ENCODE results near the gene APBB2. TPM values are rescaled to one million over a fixed set of nuclear protein-coding genes. Genes with fewer than 3 reads are reported as not detected.
"Not testable (repeated sequence)": the region's sequence is repeated elsewhere in the genome, so short reads cannot be mapped to it uniquely, and the experiment has no call there.

APBB2 gene
- polyA plus RNA-seq, 3 donors from 2014 or later = not detected

- H3K36me3 Mint-ChIP-seq = no peaks in the 10 kb centered on the region
- H3K9me3 Mint-ChIP-seq = peaks cover 0 to 6% (median 0%) of the 10 kb centered on the region in 6 donors
- no peaks in the 10 kb centered on the region for H3K4me1 Mint-ChIP-seq
- H3K4me3 Mint-ChIP-seq = no peak overlapping the region
- no peak overlapping the region for H3K27ac Mint-ChIP-seq
- no peak for DNase-seq
- H3K27me3 Mint-ChIP-seq (ENCODE audit: low read depth in 3 of 3) = peaks cover 0 to 2% (median 0%) of the 10 kb centered on the region in 3 donors
These were observed 59.0 kb downstream of the APBB2 start for GRCh38 chr4:41155194-41155830.

DNA sequence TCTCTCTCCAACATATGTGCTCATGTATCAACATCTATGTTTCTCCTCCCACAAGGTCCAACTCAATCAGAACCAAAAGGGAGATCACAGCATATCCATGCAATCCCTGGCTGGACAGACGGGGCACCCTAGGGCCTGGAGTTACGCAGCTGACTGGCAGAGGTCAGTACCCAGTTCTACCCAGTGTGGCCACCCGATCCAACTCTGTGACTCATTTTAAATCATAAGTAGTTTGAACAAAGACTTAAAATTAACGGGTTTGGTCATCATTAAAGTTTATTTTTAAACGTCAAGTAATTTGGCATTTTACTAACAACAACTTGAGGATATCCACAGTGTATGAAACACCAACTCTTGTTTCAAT lies 59.5 kb downstream of the APBB2 start:
- Mint-ChIP-seq H3K9me3 (peaks cover 0 to 4% (median 0%) of the 10 kb centered on the region in 6 donors), H3K27me3 (ENCODE audit: low read depth in 3 of 3) (no peaks in the 10 kb centered on the region), H3K27ac (no peak overlapping the region), H3K4me3 (no peak overlapping the region), H3K4me1 (no peaks in the 10 kb centered on the region), H3K36me3 (no peaks in the 10 kb centered on the region)
- DNase-seq = no peak

DNA sequence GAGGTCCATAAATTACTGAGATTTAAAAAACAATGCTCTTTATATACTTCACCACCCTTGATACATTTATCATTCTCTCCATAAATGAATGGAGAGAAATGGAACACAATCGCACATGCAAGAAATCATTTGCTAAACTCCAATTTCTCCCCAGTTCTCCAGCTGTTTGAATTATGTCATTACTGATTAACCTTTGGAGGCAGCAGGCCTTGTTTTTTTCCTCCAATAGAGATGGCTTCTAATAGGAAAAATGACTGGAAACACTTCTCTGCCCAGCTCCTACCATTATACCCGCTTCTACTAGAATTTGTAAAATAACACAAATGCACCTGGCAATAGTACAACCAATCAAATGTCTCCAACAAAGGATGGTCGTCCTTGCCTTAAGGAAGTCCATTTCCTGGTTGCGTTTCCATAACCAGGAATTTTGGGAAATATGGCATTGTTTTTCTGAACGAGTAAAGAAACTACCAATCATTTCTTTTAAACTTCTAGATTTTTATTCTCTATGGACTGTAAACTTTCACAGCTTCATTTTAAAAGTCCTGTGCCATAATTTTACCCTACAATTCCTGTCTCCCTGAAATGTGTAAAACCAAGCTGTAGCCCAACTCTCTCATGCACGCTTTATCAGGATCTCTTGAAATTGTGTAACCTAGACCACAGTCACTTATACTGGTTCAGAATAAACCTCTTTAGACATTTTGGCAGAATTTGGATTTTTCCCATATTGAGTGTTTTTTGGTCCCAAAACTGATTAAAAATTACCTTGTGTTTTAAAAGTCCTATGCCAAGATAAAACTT lies 60.1 kb downstream of the APBB2 start:
- DNase-seq = no peak
- H3K4me3 Mint-ChIP-seq = no peak overlapping the region
- H3K36me3 Mint-ChIP-seq = no peaks in the 10 kb centered on the region
- peaks cover 0 to 4% (median 0%) of the 10 kb centered on the region in 6 donors for H3K9me3 Mint-ChIP-seq
- H3K27me3 Mint-ChIP-seq (ENCODE audit: low read depth in 3 of 3) = peaks cover 0 to 1% (median 0%) of the 10 kb centered on the region in 3 donors
- no peak overlapping the region for H3K27ac Mint-ChIP-seq
- no peaks in the 10 kb centered on the region for H3K4me1 Mint-ChIP-seq

- Mint-ChIP-seq H3K9me3 (peaks cover 0 to 3% (median 0%) of the 10 kb centered on the region in 6 donors), H3K36me3 (no peaks in the 10 kb centered on the region), H3K27ac (no peak overlapping the region), H3K27me3 (ENCODE audit: low read depth in 3 of 3) (peaks cover 1 to 2% (median 1%) of the 10 kb centered on the region in 3 donors), H3K4me3 (no peak overlapping the region), H3K4me1 (no peaks in the 10 kb centered on the region)
- no peak for DNase-seq
These were observed 63.9 kb downstream of the APBB2 start for GRCh38 chr4:41150401-41150800.

DNA sequence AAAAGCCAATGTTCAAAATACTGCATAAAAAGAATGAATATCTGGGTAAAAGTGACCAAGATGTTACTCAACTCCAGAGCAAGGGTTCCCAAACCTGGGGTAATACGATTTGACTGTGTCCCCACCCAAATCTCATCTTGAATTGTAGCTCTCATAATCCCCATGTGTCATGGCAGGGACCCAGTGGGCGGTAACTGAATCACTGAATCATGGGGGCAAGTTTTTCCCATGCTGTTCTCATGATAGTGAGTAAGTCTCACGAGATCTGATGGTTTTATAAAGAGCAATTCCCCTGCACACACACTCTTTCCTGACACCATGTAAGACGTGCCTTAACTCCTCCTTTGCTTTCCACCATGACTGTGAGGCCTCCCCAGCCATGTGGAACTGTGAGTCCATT lies 64.8 kb downstream of the APBB2 start:
- not testable (repeated sequence) for H3K27me3 Mint-ChIP-seq (ENCODE audit: low read depth in 3 of 3); H3K27ac Mint-ChIP-seq; H3K36me3 Mint-ChIP-seq; DNase-seq; H3K4me1 Mint-ChIP-seq; H3K9me3 Mint-ChIP-seq; H3K4me3 Mint-ChIP-seq

DNA sequence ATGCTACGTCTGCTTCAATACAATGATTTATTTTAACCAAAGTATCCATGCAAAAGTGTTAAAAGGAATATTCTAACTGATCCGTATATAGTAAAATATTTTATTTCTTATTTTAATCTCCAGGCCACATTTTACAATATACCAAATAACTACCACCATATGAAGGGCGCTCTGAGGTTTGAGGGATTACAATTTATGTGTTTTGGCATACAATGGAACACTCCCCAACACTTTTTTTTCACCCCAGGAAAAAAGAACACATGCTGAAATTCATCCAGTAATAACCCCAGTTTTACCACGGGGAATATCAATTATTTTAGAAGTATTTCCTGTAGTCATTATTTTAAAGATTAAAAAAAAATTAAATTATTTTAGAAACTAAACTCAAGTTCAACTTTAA lies 65.4 kb downstream of the APBB2 start:
- H3K4me1 Mint-ChIP-seq = no peaks in the 10 kb centered on the region
- H3K4me3 Mint-ChIP-seq = no peak overlapping the region
- H3K9me3 Mint-ChIP-seq = peaks cover 0 to 3% (median under 1%) of the 10 kb centered on the region in 6 donors
- no peaks in the 10 kb centered on the region for H3K36me3 Mint-ChIP-seq
- H3K27me3 Mint-ChIP-seq (ENCODE audit: low read depth in 3 of 3) = peaks cover 1 to 2% (median 1%) of the 10 kb centered on the region in 3 donors
- DNase-seq = no peak
- H3K27ac Mint-ChIP-seq = no peak overlapping the region

DNA sequence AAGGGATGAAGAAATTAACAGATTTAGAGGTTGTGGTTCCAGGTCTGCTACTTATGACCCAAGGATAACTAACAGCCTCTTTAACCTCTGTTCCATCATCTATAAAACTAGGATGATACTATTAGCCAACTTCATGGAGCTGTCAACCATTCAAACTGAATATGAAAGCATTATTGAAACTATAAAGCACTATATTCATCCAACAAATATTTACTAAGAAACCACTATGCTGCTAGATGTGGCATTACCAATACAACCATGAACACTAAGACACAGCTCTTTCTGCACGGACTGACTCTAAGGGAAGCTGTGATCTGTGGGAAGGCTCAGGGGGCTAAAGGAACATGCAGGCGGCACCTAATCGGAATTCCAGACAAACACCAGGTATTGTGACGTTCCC lies 66.0 kb downstream of the APBB2 start:
- H3K9me3 Mint-ChIP-seq = peaks cover 0 to 3% (median under 1%) of the 10 kb centered on the region in 6 donors
- no peaks in the 10 kb centered on the region for H3K4me1 Mint-ChIP-seq
- no peak overlapping the region for H3K27ac Mint-ChIP-seq
- DNase-seq = no peak
- H3K27me3 Mint-ChIP-seq (ENCODE audit: low read depth in 3 of 3) = peaks cover 1 to 2% (median 1%) of the 10 kb centered on the region in 3 donors
- H3K4me3 Mint-ChIP-seq = no peak overlapping the region
- H3K36me3 Mint-ChIP-seq = no peaks in the 10 kb centered on the region

- not testable (repeated sequence) for H3K4me1 Mint-ChIP-seq; H3K36me3 Mint-ChIP-seq; H3K27me3 Mint-ChIP-seq (ENCODE audit: low read depth in 3 of 3); H3K9me3 Mint-ChIP-seq; DNase-seq; H3K4me3 Mint-ChIP-seq; H3K27ac Mint-ChIP-seq
These were observed 66.8 kb downstream of the APBB2 start for GRCh38 chr4:41147570-41147969.

DNA sequence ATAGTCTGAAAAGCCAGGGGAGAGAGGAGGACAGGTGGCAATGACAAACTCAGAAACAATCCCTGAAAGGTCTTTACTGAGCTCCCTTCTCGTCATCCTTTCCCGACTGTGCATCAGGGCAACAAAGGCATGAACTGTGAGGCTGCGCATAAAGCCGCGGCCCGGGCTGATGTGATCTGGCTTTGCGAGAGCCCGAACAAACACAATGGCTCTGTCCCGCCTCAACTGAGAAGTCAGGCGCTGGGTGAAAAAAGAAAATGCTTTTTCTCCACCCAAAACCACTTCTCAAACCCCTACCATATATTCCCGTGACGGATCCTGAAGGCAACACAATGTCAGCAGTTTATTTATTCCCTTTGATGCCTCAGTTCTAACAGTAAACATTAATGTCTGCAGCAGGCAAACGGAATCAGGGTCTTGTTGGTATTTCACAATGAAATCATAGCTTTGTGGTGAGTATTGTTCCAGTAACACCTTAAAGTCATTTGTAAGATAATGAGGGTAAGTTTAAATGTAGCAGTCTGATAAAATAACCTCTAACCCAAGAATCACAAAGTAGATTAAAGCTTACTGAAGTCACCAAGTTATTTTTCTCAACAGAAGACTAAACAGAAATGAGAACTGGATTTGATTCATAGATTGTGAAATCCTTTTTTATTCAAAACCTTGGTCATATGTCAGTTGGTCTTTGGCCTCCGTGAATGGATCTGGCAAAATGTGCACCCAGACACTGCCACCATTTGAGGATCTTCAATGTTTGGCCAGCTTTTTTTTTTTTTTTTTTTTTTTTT lies 67.4 kb downstream of the APBB2 start:
- peaks cover 0 to 3% (median under 1%) of the 10 kb centered on the region in 6 donors for H3K9me3 Mint-ChIP-seq

GRCh38 chr4:41146196-41146595 lies 68.1 kb downstream of the APBB2 start:
- H3K27me3 Mint-ChIP-seq (ENCODE audit: low read depth in 3 of 3) = peaks cover 1 to 4% (median 2%) of the 10 kb centered on the region in 3 donors
- no peak for DNase-seq
- H3K4me3 Mint-ChIP-seq = no peak overlapping the region
- H3K4me1 Mint-ChIP-seq = no peaks in the 10 kb centered on the region
- H3K27ac Mint-ChIP-seq = no peak overlapping the region
- no peaks in the 10 kb centered on the region for H3K36me3 Mint-ChIP-seq
- H3K9me3 Mint-ChIP-seq = peaks cover 0 to 3% (median 0%) of the 10 kb centered on the region in 6 donors

More for the DNA sequence above, 67.4 kb downstream of the APBB2 start:
- Mint-ChIP-seq H3K36me3 (no peaks in the 10 kb centered on the region), H3K27me3 (ENCODE audit: low read depth in 3 of 3) (peaks cover 1 to 4% (median 2%) of the 10 kb centered on the region in 3 donors), H3K4me1 (no peaks in the 10 kb centered on the region), H3K4me3 (no peak overlapping the region), H3K27ac (no peak overlapping the region)
- DNase-seq = no peak

DNA sequence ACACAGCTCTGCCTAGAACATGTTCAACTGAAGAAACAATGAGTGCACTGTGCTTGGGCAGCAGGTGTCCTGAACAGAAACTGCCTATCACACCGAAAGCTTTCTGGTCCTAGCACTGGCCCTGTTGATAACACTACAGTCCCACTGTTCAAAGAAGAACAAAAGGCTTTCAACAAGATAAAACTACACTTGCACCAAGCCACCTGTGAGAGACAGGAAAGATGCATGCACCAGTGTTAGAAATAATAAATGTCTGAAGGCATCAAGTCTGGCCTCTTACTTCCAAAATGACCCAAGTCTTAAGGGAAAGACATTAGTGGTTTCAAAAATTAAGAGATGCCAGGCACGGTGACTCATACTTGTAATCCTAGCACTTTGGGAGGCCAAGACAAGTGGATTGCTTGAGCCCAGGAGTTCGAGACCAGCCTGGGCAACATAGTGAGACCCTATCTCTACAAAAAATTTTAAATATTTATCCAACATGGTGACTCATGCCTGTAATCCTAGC lies 68.7 kb downstream of the APBB2 start:
- H3K27me3 Mint-ChIP-seq (ENCODE audit: low read depth in 3 of 3) = peaks cover 1 to 4% (median 2%) of the 10 kb centered on the region in 3 donors
- no peak overlapping the region for H3K4me3 Mint-ChIP-seq
- H3K4me1 Mint-ChIP-seq = no peaks in the 10 kb centered on the region
- H3K9me3 Mint-ChIP-seq = peaks cover 0 to 3% (median 0%) of the 10 kb centered on the region in 6 donors
- DNase-seq = no peak
- H3K36me3 Mint-ChIP-seq = no peaks in the 10 kb centered on the region
- H3K27ac Mint-ChIP-seq = no peak overlapping the region

GRCh38 chr4:41144812-41145211 lies 69.5 kb downstream of the APBB2 start:
- no peaks in the 10 kb centered on the region for H3K36me3 Mint-ChIP-seq
- H3K27ac Mint-ChIP-seq = no peak overlapping the region
- no peaks in the 10 kb centered on the region for H3K4me1 Mint-ChIP-seq
- DNase-seq = no peak
- no peak overlapping the region for H3K4me3 Mint-ChIP-seq
- peaks cover 0 to 3% (median 0%) of the 10 kb centered on the region in 6 donors for H3K9me3 Mint-ChIP-seq
- peaks cover 1 to 7% (median 2%) of the 10 kb centered on the region in 3 donors for H3K27me3 Mint-ChIP-seq (ENCODE audit: low read depth in 3 of 3)

- Mint-ChIP-seq H3K27me3 (ENCODE audit: low read depth in 3 of 3) (peaks cover 0 to 7% (median 2%) of the 10 kb centered on the region in 3 donors), H3K4me3 (no peak overlapping the region), H3K27ac (no peak overlapping the region), H3K9me3 (peaks cover 0 to 3% (median 0%) of the 10 kb centered on the region in 6 donors), H3K4me1 (no peaks in the 10 kb centered on the region), H3K36me3 (no peaks in the 10 kb centered on the region)
- DNase-seq = no peak
These were observed 70.3 kb downstream of the APBB2 start for GRCh38 chr4:41144040-41144379.
